Choroid plexus epithelial cell (primary cell): ENCODE measurements around the gene C2orf42.
A peak's percentile ranks its signal among the peaks of the same experiment; 100 is the strongest.
"Not testable (repeated sequence)": the region's sequence is repeated elsewhere in the genome, so short reads cannot be mapped to it uniquely, and the experiment has no call there.

Source experiments
- DNase-seq: peaks from one replicate; pipeline ENCODE4 v3.0.0-alpha.2; 2010; ENCODE audit warnings: low read depth
- H3K4me3 ChIP-seq: 2 replicates; pipeline ENCODE4 v1.5.1; 2011; ENCODE audit warnings: low read depth, mild to moderate bottlenecking, control low read depth, low read length, moderate library complexity
- CTCF ChIP-seq: conservative IDR thresholded peaks from 2 replicates; pipeline ENCODE4 v1.5.1; 2011; ENCODE audit warnings: low read depth, mild to moderate bottlenecking, control low read depth, inconsistent platforms, low read length, moderate library complexity

C2orf42 gene

GRCh38 chr2:70190418-70191243 lies at the start of gene C2orf42:
TSS of gene C2orf42 (minus strand) at chr2:70191019. CDS start at chr2:70181985, 9,034 bp downstream.
- peak; percentile 41 for TF ChIP-seq CTCF
- peak; percentile 99 for DNase-seq
- peak within 1 kb of the TSS; percentile 77 for H3K4me3 ChIP-seq

DNA sequence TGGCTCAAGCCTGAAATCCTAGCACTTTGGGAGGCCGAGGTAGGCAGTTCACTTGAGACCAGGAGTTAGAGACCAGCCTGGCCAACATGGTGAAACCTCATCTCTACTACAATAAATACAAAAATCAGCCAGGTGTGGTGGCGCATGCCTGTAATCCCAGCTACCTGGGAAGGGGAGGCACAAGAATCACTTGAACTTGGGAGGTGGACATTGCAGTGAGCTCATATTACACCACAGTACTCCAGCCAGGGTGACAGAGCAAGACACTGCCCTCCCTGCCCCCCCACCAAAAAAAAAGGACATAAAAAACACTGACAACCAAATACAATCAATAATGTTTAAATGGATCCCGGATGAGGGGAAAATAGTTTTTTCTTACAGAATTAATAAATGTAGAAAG lies 49.8 kb upstream of the C2orf42 start:
- TF ChIP-seq CTCF: no peak
- no peak overlapping the region for H3K4me3 ChIP-seq
- DNase-seq: no peak

DNA sequence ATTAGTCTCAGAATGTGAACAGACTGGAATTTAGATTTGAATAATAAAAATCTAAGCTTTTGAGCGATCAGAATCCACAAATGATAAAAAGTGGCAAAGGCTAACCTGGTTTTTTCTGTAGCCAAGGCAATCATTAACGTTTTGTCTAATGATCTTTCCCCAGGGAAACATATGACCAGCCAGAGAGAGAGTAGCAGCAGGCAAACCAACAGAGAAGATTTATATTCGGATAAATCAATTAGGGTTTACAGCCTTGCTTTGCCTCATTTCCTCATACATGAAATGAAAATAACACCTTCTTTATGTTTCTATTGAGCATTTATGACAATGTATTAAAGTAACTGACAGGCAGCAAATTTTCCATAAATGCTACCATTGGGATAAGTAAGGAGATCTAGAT lies 43.1 kb upstream of the C2orf42 start:
- no peak for TF ChIP-seq CTCF
- no peak overlapping the region for H3K4me3 ChIP-seq
- no peak for DNase-seq

GRCh38 chr2:70226781-70227180 lies 36.0 kb upstream of the C2orf42 start:
- H3K4me3 ChIP-seq: no peak overlapping the region
- DNase-seq: no peak
- no peak for TF ChIP-seq CTCF

GRCh38 chr2:70223305-70223704 lies 32.5 kb upstream of the C2orf42 start:
- not testable (repeated sequence) for H3K4me3 ChIP-seq, DNase-seq

- no peak for TF ChIP-seq CTCF
- no peak for DNase-seq
- H3K4me3 ChIP-seq: no peak overlapping the region
Measured at GRCh38 chr2:70214953-70215549, 24.2 kb upstream of the C2orf42 start.

DNA sequence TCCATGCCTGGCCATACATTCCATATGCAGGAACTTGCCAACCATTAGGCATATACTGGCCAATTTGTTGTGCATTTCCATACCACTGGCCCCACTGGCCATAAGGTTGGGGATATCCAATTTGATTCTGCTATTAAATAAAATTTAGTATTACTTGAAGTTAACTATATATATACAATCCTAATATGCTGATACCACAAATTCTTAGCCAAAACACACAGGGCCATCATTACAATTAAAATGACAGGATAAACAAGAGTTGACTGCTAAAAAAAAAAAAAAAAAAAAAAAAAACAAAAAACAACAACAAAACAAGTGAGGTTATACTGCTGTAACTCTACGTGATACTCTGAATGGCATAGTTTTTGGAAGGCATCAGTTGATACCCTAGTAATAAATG lies 23.5 kb upstream of the C2orf42 start:
- no peak for DNase-seq
- H3K4me3 ChIP-seq: no peak overlapping the region
- TF ChIP-seq CTCF: no peak
